H1 (cell line): Measurements from ENCODE around the gene SELENBP1. TPM values are rescaled to one million over a fixed set of nuclear protein-coding genes. Genes with fewer than 3 reads are reported as not detected.

Experiments used
- CTCF ChIA-PET: fragments of 300-600 bp; sonication (Branson Sonifier 250); formaldehyde crosslinking; loops from one replicate; lab custom pipeline; 2021; ENCODE audit not compliant: partially characterized antibody; lab: Charles Lee
- POLR2A ChIA-PET: fragments of 300-600 bp; sonication (Branson Sonifier 250); formaldehyde crosslinking; loops from one replicate; lab custom pipeline; 2021; ENCODE audit warnings: inconsistent platforms; ENCODE audit not compliant: partially characterized antibody; lab: Charles Lee
- DNase-seq, 2 experiments: peaks; one replicate each; pipeline versions ENCODE4 v3.0.0 to v3.0.0-alpha.2; 2010 to 2022; ENCODE audit warnings: low spot score in 2 of 2, low read depth in 1 of 2, mixed read lengths in 1 of 2
- FAIRE-seq: peaks from 2 replicates; lab custom pipeline; 2011; peaks lifted over from hg19 to GRCh38; lab: Jason Lieb, UNC
- H2AFZ ChIP-seq: 2 replicates; pipeline ENCODE4 v1.8.1; 2012; ENCODE audit warnings: low read length, inconsistent platforms
- H2AK5ac ChIP-seq: 2 replicates; pipeline ENCODE4 v1.6.1; 2013; ENCODE audit warnings: low read depth, low read length
- H2BK120ac ChIP-seq: replicated peaks from 2 replicates; pipeline ENCODE3; 2013; ENCODE audit warnings: low read depth, low read length, inconsistent platforms
- H2BK12ac ChIP-seq: 2 replicates; pipeline ENCODE4 v1.6.1; 2013; ENCODE audit warnings: low read depth, low read length
- H2BK15ac ChIP-seq: 2 replicates; pipeline ENCODE4 v1.6.1; 2013; ENCODE audit warnings: low read length
- H2BK20ac ChIP-seq: 2 replicates; pipeline ENCODE4 v1.6.1; 2013; ENCODE audit warnings: low read length
- H2BK5ac ChIP-seq: 2 replicates; pipeline ENCODE4 v1.6.1; 2013; ENCODE audit warnings: low read depth, low read length
- H3K14ac ChIP-seq: 2 replicates; pipeline ENCODE4 v1.6.1; 2013; ENCODE audit warnings: inconsistent platforms; ENCODE audit not compliant: insufficient read length
- H3K18ac ChIP-seq: 2 replicates; pipeline ENCODE4 v1.6.1; 2013; ENCODE audit warnings: low read length; ENCODE audit errors: extremely low read depth
- H3K23ac ChIP-seq: 2 replicates; pipeline ENCODE4 v1.6.1; 2013; ENCODE audit warnings: inconsistent platforms; ENCODE audit not compliant: insufficient read length
- H3K23me2 ChIP-seq: 2 replicates; pipeline ENCODE4 v1.6.1; 2013; ENCODE audit warnings: low read depth, low read length
- H3K27ac ChIP-seq: 2 replicates; pipeline ENCODE4 v1.6.1; 2011; ENCODE audit warnings: low read depth, low read length, inconsistent platforms
- H3K27me3 ChIP-seq, 4 experiments: replicated peaks in 1 of 4; 1 replicate in 1 of 4; 2 replicates in 3 of 4; pipeline versions ENCODE4 v1.6.1 to v1.8.1; 2011 to 2013; ENCODE audit warnings: low read length in 3 of 4, mild to moderate bottlenecking in 3 of 4, inconsistent platforms in 2 of 4, mixed read lengths in 2 of 4, moderate library complexity in 1 of 4; ENCODE audit not compliant: control insufficient read depth in 3 of 4, insufficient read depth in 3 of 4; ENCODE audit errors: extremely low read depth in 1 of 4
- H3K36me3 ChIP-seq, 4 experiments: 2 replicates each; pipeline versions ENCODE4 v1.6.1 to v1.8.1; 2011 to 2013; ENCODE audit warnings: mild to moderate bottlenecking in 4 of 4, low read length in 3 of 4, moderate library complexity in 2 of 4, control low read depth in 1 of 4, inconsistent platforms in 1 of 4; ENCODE audit not compliant: insufficient read depth in 4 of 4, control insufficient read depth in 2 of 4
- H3K4ac ChIP-seq: replicated peaks from 2 replicates; pipeline ENCODE3; 2013; ENCODE audit warnings: low read length, low read depth, mixed read lengths, inconsistent platforms; ENCODE audit not compliant: insufficient read length
- H3K4me1 ChIP-seq, 4 experiments: replicated peaks in 1 of 4; 1 replicate in 1 of 4; 2 replicates in 3 of 4; pipeline versions ENCODE4 v1.6.1 to v1.8.1; 2011 to 2013; ENCODE audit warnings: low read length in 3 of 4, inconsistent platforms in 2 of 4, mixed read lengths in 1 of 4; ENCODE audit not compliant: insufficient read depth in 4 of 4, control insufficient read depth in 3 of 4
- H3K4me2 ChIP-seq, 2 experiments: 2 replicates each; pipeline versions ENCODE4 v1.6.1 to v1.8.1; 2011 to 2013; ENCODE audit warnings: low read depth in 2 of 2, low read length in 2 of 2, control low read depth in 1 of 2, inconsistent platforms in 1 of 2, mild to moderate bottlenecking in 1 of 2; ENCODE audit not compliant: insufficient read depth in 1 of 2
- H3K4me3 ChIP-seq, 4 experiments: fragments of 200-600, 300-600 bp in 1 of 4; sonication (generic), shearing (Covaris generic), sonication (Bioruptor Twin) in 1 of 4; 2 replicates each; pipeline versions ENCODE4 v1.5.1 to v1.8.1; 2011 to 2016; ENCODE audit warnings: low read length in 4 of 4, low read depth in 3 of 4, control low read depth in 2 of 4, inconsistent platforms in 2 of 4, mild to moderate bottlenecking in 2 of 4, mixed read lengths in 1 of 4, moderate library complexity in 1 of 4; ENCODE audit not compliant: insufficient read depth in 2 of 4; ENCODE audit errors: extremely low read depth in 1 of 4
- H3K56ac ChIP-seq: replicated peaks from 2 replicates; pipeline ENCODE3; 2013; ENCODE audit warnings: low read depth, mild to moderate bottlenecking, mixed read lengths, low read length, inconsistent platforms; ENCODE audit not compliant: insufficient read length
- H3K79me1 ChIP-seq: 2 replicates; pipeline ENCODE4 v1.6.1; 2013; ENCODE audit warnings: low read depth, low read length, control low read depth
- H3K79me2 ChIP-seq, 2 experiments: 2 replicates each; pipeline versions ENCODE4 v1.6.1 to v1.8.1; 2012 to 2013; ENCODE audit warnings: low read length in 2 of 2, mild to moderate bottlenecking in 2 of 2, inconsistent platforms in 1 of 2; ENCODE audit not compliant: insufficient read depth in 2 of 2, control insufficient read depth in 1 of 2
- H3K9ac ChIP-seq, 4 experiments: replicated peaks in 1 of 4; 1 replicate in 1 of 4; 2 replicates in 3 of 4; pipeline versions ENCODE4 v1.6.1 to v1.8.1; 2011 to 2013; ENCODE audit warnings: low read depth in 3 of 4, low read length in 3 of 4, control low read depth in 2 of 4, mild to moderate bottlenecking in 2 of 4, moderate library complexity in 2 of 4, inconsistent platforms in 1 of 4; ENCODE audit errors: extremely low read depth in 1 of 4
- H3K9me3 ChIP-seq, 2 experiments: 2 replicates each; pipeline versions ENCODE4 v1.6.1 to v1.8.1; 2012 to 2013; ENCODE audit warnings: mild to moderate bottlenecking in 2 of 2, moderate library complexity in 2 of 2, control low read depth in 1 of 2, inconsistent platforms in 1 of 2, low read depth in 1 of 2, low read length in 1 of 2, mixed read lengths in 1 of 2; ENCODE audit not compliant: insufficient read depth in 2 of 2
- H4K20me1 ChIP-seq, 2 experiments: replicated peaks in 1 of 2; 2 replicates each; pipeline versions ENCODE3 to v1.8.1; 2011 to 2013; ENCODE audit warnings: inconsistent platforms in 2 of 2, low read length in 2 of 2, mild to moderate bottlenecking in 1 of 2; ENCODE audit not compliant: insufficient read depth in 2 of 2, control insufficient read depth in 1 of 2
- H4K5ac ChIP-seq: 2 replicates; pipeline ENCODE4 v1.6.1; 2013; ENCODE audit warnings: low read length, low read depth, mixed read lengths, inconsistent platforms; ENCODE audit not compliant: insufficient read length
- H4K8ac ChIP-seq: 2 replicates; pipeline ENCODE4 v1.8.0; 2013; ENCODE audit warnings: mild to moderate bottlenecking, moderate library complexity, low read length, inconsistent platforms; ENCODE audit not compliant: insufficient read depth; ENCODE audit errors: extremely low read depth
- H4K91ac ChIP-seq: replicated peaks from 2 replicates; pipeline ENCODE3; 2013; ENCODE audit warnings: low read length, mixed read lengths, inconsistent platforms; ENCODE audit not compliant: insufficient read length
- BCL11A ChIP-seq, 2 experiments: IDR thresholded peaks; one replicate each; pipeline ENCODE4 v1.6.1; 2011; ENCODE audit warnings: low read depth in 2 of 2, low read length in 2 of 2, mild to moderate bottlenecking in 2 of 2
- BRCA1 ChIP-seq: IDR thresholded peaks from 2 replicates; pipeline ENCODE4 v1.6.1; 2012; ENCODE audit warnings: low read depth, low read length, improper control_type of control experiment
- CHD1 ChIP-seq: IDR thresholded peaks from 2 replicates; pipeline ENCODE4 v1.6.1; 2012; ENCODE audit warnings: low read depth, low read length, improper control_type of control experiment
- CHD2 ChIP-seq: IDR thresholded peaks from 2 replicates; pipeline ENCODE4 v1.6.1; 2012; ENCODE audit warnings: low read length, improper control_type of control experiment
- EGR1 ChIP-seq: IDR thresholded peaks from 2 replicates; pipeline ENCODE4 v1.6.1; 2011; ENCODE audit warnings: low read depth, low read length, borderline replicate concordance
- FOSL1 ChIP-seq: IDR thresholded peaks from 2 replicates; pipeline ENCODE4 v1.6.1; 2011; ENCODE audit warnings: mild to moderate bottlenecking, low read depth, low read length, moderate library complexity; ENCODE audit not compliant: insufficient read depth
- NRF1 ChIP-seq: IDR thresholded peaks from 2 replicates; pipeline ENCODE4 v1.6.1; 2011; ENCODE audit warnings: mild to moderate bottlenecking, low read depth, low read length, improper control_type of control experiment
- RBBP5 ChIP-seq: IDR thresholded peaks from 2 replicates; pipeline ENCODE4 v1.7.1; 2012; ENCODE audit warnings: low read depth, mild to moderate bottlenecking, inconsistent platforms, low read length, moderate library complexity, borderline replicate concordance
- RFX5 ChIP-seq: IDR thresholded peaks from 2 replicates; pipeline ENCODE4 v1.6.1; 2011; ENCODE audit warnings: low read depth, low read length, improper control_type of control experiment, borderline replicate concordance
- RNF2 ChIP-seq: fragments of 200-900, 300-1000 bp; sonication (generic); IDR thresholded peaks from 2 replicates; pipeline ENCODE4 v1.7.1; 2016; ENCODE audit warnings: borderline replicate concordance, low read depth, mild to moderate bottlenecking, antibody characterized with exemption, low read length; ENCODE audit not compliant: poor library complexity, severe bottlenecking; ENCODE audit errors: missing control alignments
- WGBS, 2 experiments: shearing (Covaris generic) in 1 of 2; methylation state at CpG; one replicate each; pipeline versions ENCODE4 v1.1.6 to v1.1.7; 2013 to 2015; ENCODE audit warnings: low lambda C conversion rate in 2 of 2, mixed read lengths in 2 of 2, inconsistent platforms in 1 of 2, low coverage in 1 of 2, missing lambda C conversion rate in 1 of 2; ENCODE audit not compliant: insufficient replicate concordance in 2 of 2, insufficient coverage in 1 of 2, insufficient read length in 1 of 2; ENCODE audit errors: extremely low coverage in 1 of 2, missing lambda C conversion rate in 1 of 2; 5-methylcytosine and 5-hydroxymethylcytosine counted together
- polyA plus RNA-seq, 7 experiments: library from polyadenylated mRNA; depleted of rRNA in 3 of 7; stranded (reverse) in 5 of 7; unstranded in 2 of 7; fragments of >200 nt in 5 of 7; fragments of 200-250 nt in 2 of 7; gene quantifications; 1 replicate in 5 of 7; 2 replicates in 1 of 7; 4 replicates in 1 of 7; pipeline versions ENCODE4 v1.2.1 to v1.2.3, GENCODE V29; 2011 to 2013; ENCODE audit warnings: missing spikeins in 2 of 7, mixed read lengths in 2 of 7
- total RNA-seq: library from RNA; stranded (reverse); fragmentation: NEBNext Ultra II Directional; extraction: Animal tissue kit (Norgen Biotek cat#: 25700); gene quantifications from 2 replicates; pipeline ENCODE4 v1.2.1, GENCODE V29; 2021
- TF ChIP-seq, protein P1 (sequence below): IDR thresholded peaks from 2 replicates; pipeline ENCODE4 v1.6.1; 2011; ENCODE audit warnings: low read length, improper control_type of control experiment

Gene SELENBP1
- total and polyA plus RNA-seq, 2 of the 8 experiments (the other 6 are each of a cell fraction or from before 2014, with no cell fraction given), result 20.0 to 32.4 TPM

DNA sequence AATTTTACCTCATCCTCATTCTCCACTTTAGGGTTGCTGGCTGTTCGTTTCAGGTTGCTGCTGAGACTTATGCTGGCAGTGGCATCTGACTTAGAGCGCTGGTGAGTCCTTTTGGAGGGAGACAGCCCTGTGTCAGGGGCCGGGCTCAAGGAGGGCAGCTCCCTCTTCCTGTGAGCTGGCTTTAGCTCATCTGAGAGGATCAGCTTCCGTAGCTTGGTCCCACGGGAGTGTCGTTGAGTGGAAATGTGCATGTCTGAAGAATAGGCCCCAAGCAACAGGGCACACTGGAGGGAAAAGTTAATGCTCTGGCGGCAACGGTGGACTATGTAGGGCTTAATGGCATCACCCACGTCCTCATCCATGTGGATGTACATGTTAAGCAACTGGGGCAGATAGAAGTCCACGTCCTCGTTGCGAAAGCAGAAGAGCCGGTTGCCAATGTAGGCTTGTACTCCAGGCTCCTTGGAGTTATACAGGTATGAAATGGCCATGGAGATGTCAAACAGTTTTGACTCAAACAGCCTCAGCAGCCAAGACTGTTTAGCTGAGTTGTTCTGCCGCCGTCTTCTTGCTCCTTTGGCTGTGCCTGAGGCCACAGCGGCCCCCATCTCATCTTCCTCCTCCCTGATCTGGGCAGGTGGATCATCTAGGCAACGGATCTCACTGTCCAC lies 56.8 kb downstream of the SELENBP1 start:
- Histone ChIP-seq H3K79me1 (no peaks in the 10 kb centered on the region), H3K4me3 (no peak overlapping the region), H3K4me2 (no peak overlapping the region), H3K56ac (no peak overlapping the region), H3K36me3 (peaks cover 0 to 12% (median 5%) of the 10 kb centered on the region in 4 experiments; a peak in 4 of 8 replicates), H3K79me2 (no peaks in the 10 kb centered on the region), H2BK5ac (no peak overlapping the region), H3K18ac (no peak overlapping the region), H2BK120ac (no peak overlapping the region), H4K5ac (no peak overlapping the region), H3K14ac (no peak overlapping the region), H3K23ac (no peak overlapping the region), H3K4me1 (no peaks in the 10 kb centered on the region), H2AFZ (no peak overlapping the region), H2BK12ac (no peak overlapping the region), H3K27ac (no peak overlapping the region), H2BK15ac (no peak overlapping the region), H4K91ac (no peak overlapping the region), H3K9me3 (no peaks in the 10 kb centered on the region), H2BK20ac (no peak overlapping the region), H3K27me3 (no peaks in the 10 kb centered on the region), H2AK5ac (no peak overlapping the region), H4K20me1 (peaks cover 0 to 3% of the 10 kb centered on the region in 2 experiments), H4K8ac (no peak overlapping the region; the same call in 1 of the 2 replicates), H3K9ac (no peak overlapping the region), H3K23me2 (no peaks in the 10 kb centered on the region), H3K4ac (no peak overlapping the region)
- DNase-seq, result no peak
- no peak for FAIRE-seq
- CTCF ChIA-PET, result interaction anchor here (8.1 to 11.6 kb wide), 2 partner anchors 13 to 23 kb away, joined by 86 to 129 read pairs; no protein-coding TSS in a partner anchor
- POLR2A ChIA-PET, result interaction anchor here (1.2 to 4.5 kb wide), 7 partner anchors 9 to 36 kb away, joined by 3 to 16 read pairs (median 4); partner anchors contain the start of gene PI4KB
- 93% methylated on average over 17 of the region's 17 CpGs; no CpG with 5 or more reads in 1 of the 2 experiments for WGBS, 2 experiments
- TF ChIP-seq, protein P1, sequence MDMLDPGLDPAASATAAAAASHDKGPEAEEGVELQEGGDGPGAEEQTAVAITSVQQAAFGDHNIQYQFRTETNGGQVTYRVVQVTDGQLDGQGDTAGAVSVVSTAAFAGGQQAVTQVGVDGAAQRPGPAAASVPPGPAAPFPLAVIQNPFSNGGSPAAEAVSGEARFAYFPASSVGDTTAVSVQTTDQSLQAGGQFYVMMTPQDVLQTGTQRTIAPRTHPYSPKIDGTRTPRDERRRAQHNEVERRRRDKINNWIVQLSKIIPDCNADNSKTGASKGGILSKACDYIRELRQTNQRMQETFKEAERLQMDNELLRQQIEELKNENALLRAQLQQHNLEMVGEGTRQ, result no peak
- TF ChIP-seq RNF2 (no peak), BRCA1 (no peak), FOSL1 (no peak), CHD1 (no peak), RFX5 (no peak), BCL11A (IDR thresholded peaks at IDR 0.05; ENCODE audit: low read depth in 2 of 2, low read length in 2 of 2) (no peak), CHD2 (no peak), EGR1 (no peak), RBBP5 (no peak), NRF1 (no peak)
